ELR (cell line): ENCODE data around the gene FTL.

Experiments used
- DNase-seq: peaks from one replicate; pipeline ENCODE4 v3.0.0-alpha.2; 2015; ENCODE audit warnings: low read depth

The FTL gene

DNA sequence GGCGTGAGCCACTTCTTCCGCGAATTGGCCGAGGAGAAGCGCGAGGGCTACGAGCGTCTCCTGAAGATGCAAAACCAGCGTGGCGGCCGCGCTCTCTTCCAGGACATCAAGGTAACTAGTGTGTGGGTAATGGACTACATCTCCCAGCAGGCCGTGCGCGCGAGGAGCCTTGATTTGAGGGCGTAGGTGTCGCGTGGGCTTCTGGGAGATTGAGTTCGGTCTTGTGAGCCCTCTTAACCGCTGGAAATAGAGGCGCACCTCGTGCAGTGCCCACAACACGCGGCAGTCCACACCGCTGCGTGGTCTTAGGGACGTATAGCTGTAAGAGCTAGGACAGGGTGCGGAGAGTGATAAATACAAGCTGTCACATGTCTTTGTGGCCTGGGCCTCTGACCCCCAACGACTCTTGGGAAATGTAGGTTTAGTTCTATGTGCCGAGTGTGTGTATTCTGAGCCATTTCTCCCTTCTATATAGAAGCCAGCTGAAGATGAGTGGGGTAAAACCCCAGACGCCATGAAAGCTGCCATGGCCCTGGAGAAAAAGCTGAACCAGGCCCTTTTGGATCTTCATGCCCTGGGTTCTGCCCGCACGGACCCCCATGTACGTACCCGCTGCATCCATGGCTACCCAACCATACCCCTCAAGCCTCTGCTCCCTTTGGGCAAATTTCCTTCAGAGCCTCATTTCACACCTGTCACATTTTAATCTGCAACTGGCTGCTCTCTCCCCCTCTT lies 864 bp downstream of the FTL start:
- DNase-seq: peak; percentile 88

DNA sequence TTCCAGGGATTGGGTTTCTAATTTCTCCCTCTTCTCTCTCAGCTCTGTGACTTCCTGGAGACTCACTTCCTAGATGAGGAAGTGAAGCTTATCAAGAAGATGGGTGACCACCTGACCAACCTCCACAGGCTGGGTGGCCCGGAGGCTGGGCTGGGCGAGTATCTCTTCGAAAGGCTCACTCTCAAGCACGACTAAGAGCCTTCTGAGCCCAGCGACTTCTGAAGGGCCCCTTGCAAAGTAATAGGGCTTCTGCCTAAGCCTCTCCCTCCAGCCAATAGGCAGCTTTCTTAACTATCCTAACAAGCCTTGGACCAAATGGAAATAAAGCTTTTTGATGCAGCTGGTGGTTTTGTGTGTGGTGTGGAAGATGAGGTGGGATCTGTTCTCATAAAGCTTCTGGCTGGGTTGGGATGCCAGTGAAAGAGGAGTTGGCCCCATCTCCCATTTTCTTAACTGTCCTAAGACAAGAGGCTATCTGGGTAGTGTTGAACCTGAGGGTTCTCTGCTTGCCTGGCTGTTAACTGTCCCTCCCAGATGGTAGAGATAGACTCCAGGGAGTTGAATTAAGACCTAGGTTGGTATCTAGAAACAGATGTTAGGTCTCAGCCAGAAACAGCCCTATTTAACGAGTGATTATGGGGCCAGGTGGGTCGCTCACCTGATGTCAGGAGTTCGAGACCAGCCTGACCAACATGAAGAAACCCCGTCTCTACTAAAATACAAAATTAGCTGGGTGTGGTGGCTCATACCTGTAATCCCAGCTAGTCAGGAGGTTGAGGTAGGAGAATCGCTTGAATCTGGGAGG lies 1.6 kb downstream of the FTL start:
- no peak for DNase-seq

GRCh38 chr19:48967346-48968178 lies 2.5 kb downstream of the FTL start:
- peak; percentile 50 for DNase-seq

- DNase-seq: no peak
These were observed 3.1 kb downstream of the FTL start for GRCh38 chr19:48968179-48968661.

DNA sequence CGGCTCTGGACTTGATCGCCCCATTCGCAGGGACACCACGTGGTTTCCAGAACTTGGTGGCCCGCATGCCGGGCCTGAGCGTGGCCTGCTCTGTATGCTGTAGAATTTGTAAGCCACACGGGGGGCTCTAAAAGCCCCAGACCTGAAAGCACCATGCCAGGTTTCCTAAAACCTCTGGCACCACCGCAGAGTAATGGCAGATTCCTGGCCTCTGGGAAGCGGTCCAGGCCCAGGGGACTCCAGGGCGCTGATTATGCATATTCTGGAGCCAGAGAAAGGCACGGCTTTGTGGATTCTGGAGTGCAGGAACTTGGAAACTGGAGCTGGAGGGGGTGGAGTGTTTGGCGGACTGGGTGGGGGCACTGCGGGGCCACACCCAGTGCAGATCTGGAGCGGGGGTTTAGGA lies 3.7 kb downstream of the FTL start:
- DNase-seq: no peak

DNA sequence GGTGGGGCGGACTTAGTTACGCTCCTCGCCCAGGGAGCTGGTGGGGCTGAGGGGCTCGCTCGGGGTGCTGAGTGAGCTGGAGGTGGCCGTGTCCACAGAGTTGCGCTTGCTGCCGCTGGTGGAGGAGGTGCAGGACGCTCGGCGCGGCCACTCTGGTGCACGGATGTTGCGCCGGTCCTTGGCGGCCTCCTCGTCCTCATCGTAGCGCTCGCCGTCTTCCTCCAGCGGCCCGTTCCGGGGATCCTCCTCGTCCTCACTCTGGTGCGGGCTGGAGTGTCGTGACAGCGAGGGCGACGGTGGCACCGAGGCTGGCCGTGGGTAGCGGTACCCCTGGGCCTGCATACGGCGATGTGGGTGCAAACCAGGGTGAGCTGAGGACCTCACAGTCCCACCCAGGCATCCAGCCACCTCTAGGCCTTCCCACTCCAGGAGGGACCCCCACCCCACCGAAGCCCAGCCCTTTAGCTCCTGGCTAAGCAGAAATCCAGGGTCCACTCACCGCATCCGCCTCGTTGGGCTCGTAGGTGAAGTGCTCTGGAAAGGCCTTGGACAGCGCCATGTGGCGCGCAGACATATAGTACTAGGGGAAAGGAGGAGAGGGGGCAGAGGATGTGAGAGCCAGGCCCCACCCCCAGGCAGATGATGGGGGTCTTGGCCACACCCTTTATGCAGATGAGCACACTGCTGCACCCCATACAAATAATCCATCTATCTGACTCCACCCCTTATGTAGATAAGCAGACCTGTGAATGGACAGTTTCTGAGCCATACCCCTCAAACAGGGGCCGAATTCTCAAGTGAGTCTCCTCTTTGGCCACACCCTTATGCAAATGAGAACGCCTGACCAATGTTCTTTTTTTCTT lies 4.4 kb downstream of the FTL start:
- peak; percentile 50 for DNase-seq

GRCh38 chr19:48970139-48970766 lies 5.1 kb downstream of the FTL start:
- DNase-seq: no peak

DNA sequence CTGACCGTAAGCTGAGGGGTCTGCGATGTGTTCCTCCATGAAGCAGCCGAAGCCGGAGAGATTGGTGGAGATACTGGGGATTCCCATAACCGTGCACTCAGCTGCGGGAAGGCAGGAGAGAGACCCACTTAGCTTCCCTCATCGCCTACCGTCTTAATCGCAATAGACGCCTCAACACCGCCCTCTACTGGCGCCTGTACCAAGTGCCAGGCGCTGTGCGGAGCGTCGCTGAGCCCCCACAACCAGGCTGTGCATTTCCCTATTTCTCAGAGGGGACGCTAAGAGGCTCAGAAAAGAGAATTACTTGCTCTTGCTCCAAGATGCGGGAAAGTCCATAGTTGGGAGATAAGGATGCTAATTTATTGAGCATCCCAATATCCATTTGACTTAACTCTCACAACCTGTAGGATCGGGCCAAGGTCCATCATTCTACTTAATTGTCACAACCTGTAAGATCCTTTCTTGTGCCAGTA lies 5.8 kb downstream of the FTL start:
- peak; percentile 82 for DNase-seq

DNA sequence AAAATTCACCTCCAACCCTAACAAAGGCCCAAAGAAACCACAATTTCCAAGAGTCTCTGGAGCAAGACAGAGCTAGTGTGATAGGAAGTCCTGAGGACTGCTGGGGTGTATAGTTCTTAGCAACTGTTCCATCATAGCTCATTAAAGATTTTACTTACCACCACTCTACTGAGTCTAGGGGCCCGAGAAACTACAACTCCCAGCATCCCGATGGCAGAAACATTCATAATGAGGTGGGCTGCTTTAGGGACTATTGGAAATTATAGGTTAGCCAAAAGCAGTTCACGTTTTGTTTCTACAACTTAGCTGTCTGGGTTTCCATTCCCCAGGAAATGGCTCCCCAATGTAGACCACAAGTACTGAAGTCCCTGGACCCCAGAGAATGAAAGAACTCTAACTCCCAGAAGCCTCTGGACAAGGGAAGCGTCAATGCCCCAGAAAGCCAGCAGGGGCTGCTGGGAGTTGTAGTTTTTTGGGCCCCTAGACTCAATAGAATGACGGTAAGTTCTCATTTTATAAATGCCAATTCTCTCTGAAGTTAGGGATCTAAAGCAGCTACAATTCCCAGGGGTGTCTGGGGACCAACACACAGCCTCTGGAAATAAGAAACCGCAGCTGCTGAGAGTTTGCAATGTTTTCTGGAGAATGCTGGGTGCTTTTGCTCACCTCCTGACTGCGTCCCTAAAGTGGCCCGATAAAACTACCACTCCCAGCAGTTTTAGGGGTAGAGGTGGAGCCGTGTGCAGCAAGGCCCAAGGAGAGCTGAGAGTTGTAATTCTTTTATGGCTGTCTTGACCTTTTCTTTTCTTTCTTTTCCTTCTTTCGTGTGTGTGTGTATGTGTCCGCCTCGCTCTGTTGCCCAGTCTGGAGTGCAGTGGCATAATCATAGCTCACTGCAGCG lies 11.1 kb downstream of the FTL start:
- peak; percentile 57 for DNase-seq

DNA sequence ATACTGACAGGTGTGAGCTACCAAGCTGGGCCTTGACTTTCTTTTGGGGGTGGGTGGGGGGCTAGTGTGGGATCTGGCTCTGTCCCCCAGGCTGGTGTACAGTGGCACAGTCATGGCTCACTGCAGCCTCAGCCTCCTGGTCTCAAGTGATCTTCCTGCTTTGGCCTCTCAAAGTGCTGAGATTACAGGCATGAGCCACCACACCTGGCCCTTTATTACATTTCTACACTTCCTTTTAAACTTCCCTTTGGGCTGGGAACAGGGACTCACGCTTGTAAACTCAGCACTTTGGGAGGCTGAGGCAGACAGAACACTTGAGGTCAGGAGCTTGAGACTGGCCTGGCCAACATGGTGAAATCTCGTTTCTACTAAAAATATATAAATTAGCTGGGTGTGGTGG lies 12.0 kb downstream of the FTL start:
- no peak for DNase-seq

DNA sequence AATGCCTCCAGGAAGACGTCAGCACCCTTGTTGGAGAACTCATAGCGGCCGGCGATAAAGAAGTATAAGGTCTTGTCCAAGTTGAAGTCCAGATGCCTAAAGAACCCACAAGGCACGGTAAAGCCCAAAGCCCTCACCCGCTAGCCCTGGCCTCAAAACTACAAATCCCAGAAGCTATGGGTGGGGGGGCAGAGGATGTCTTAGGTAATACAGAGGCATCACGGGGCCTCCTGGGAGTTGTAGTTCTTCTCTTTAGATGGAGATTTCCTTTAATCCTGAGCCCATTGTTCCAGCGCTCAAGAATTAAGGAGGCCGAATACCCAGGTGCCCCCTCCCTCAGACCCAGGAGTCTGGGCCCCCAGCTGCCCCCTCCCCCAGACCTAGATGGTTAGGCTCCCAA lies 17.2 kb downstream of the FTL start:
- DNase-seq: peak; percentile 32

DNA sequence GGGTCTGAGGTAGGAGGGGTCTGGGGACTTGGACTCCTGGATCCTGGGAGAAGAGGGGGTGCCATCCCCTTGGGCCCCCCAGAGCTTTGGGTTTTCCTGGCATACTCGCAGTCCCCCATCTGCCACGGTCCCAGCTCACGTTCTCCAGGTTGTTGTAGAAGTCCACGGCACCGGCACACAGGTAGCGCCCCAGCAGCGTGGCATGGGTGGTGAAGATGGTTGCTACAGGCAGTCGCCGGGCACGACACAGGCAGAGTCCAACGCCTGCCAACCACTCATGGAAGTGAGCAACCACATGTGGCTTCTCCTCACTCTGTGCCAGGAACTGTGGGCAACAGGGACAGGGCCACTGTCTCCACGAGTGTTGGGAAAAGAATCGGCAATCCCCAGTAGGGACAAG lies 20.6 kb downstream of the FTL start:
- no peak for DNase-seq

DNA sequence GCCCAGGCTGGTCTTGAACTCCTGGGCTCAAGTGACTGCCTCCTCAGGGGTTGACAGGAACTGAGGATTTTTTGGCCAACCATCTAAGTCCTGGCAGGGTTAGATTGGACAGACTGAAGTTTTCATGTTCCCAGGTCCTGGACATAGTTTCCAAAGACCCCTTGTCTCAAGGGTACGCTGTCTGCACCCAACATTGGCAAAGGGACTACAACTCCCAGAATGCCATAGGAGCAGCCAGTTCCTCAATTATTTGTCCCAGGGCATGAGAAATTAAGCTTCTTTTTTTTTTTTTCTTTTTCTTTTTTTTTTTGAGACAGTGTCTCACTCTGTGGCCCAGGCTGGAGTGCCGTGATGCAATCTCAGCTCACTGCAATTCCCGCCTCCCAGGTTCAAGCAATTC lies 21.1 kb downstream of the FTL start:
- DNase-seq: no peak

DNA sequence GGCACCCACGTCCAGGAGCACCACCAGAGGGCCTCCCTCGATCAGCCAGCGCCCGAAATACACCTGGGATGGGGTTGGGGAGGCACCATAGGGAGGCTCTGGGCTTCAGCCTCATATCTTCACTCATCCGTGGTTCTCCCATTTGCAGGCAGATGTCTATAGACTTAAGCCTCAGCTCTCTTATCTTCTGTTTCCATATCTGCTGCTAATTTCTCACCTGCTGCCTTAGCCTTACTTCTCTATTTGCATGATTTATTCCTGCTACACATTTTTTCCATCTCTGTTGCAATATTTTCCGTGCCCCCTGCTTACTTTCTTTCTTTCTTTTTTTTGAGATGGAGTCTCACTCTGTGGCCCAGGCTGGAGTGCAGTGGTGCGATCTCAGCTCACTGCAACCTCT lies 22.2 kb downstream of the FTL start:
- no peak for DNase-seq

DNA sequence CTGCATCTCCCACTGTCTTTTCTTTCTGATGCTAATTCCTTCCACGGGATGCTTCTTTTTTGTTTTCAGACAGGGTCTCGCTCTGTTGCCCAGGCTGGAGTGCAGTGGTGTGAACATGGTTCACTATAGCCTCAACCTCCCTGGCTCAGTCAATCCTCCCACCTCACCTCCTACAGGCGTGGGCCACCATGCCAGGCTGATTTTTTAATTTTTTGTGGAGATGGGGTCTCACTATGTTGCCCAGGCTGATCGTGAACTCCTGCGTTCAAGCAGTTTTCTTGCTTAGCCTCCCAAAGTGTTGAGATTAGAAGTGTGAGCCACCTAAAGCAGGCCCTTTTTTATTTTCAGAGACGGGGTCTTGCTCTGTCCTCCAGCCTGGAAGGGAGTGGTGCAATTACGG lies 23.2 kb downstream of the FTL start:
- DNase-seq: no peak

DNA sequence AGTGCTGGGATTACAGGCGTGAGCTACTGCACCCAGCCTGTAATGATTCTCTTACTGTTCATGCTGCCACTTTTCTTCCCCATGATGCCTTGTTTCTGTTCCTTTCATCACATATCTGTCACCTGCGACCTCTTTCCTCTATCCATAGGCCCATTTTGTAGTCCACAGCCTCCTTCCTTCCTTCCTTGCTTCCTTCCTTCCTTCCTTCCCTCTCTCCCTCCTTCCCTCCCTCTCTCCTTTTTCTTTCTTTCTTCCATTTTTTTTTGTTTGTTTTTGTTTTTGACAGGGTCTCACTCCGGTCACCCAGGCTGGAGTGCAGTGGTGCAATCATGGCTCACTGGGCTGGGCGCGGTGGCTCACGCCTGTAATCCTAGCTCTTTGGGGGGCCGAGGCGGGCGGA lies 23.8 kb downstream of the FTL start:
- DNase-seq: no peak

- no peak for DNase-seq
These were observed 24.7 kb downstream of the FTL start for GRCh38 chr19:48989701-48990291.

- DNase-seq: no peak
These were observed 25.3 kb downstream of the FTL start for GRCh38 chr19:48990400-48990799.

GRCh38 chr19:48991011-48991609 lies 26.0 kb downstream of the FTL start:
- DNase-seq: no peak
